NT2/D1 (cell line): Measurements from ENCODE around the gene GUCY2F.

Experiments used
- SUZ12 ChIP-seq: IDR thresholded peaks from 2 replicates; pipeline ENCODE4 v1.6.1; 2011; ENCODE audit not compliant: insufficient read length, insufficient read depth; ENCODE audit errors: extremely low read depth
- YY1 ChIP-seq: IDR thresholded peaks from 2 replicates; pipeline ENCODE4 v1.6.1; 2011; ENCODE audit not compliant: insufficient read length, insufficient read depth
- ZNF274 ChIP-seq: IDR thresholded peaks from 2 replicates; pipeline ENCODE4 v1.6.1; 2011; ENCODE audit warnings: mild to moderate bottlenecking, low read depth, low read length

- TF ChIP-seq ZNF274 (no peak), YY1 (no peak), SUZ12 (no peak)
Measured at GRCh38 chrX:109441266-109441665, 40.6 kb downstream of the GUCY2F start.
